GM12878 (cell line): ENCODE measurements around the gene VIT. TPM values are rescaled to one million over a fixed set of nuclear protein-coding genes. Genes with fewer than 3 reads are reported as not detected.

Experiments used
- ATAC-seq: fragments of 200-7000 bp; cut with Tn5 transposase; 3 replicates; pipeline ENCODE4 v1.9.1; 2020; ENCODE audit warnings: mild to moderate bottlenecking, moderate library complexity
- BruUV-seq: library from RNA; stranded (reverse); fragments of 400-500 nt; replicated peaks from 2 replicates; lab custom pipeline; 2021; lab: Mats Ljungman, UMichigan
- CTCF ChIA-PET: fragments of 300-600 bp; sonication (Branson Sonifier 250); formaldehyde crosslinking; extraction: SDS; loops from one replicate; lab custom pipeline; 2021; ENCODE audit warnings: inconsistent platforms; lab: Yijun Ruan, JAX
- POLR2A ChIA-PET: fragments of 350-600 bp; formaldehyde crosslinking; extraction: SDS; loops from one replicate; lab custom pipeline; 2021; ENCODE audit warnings: inconsistent platforms; lab: Charles Lee
- RAD21 ChIA-PET: fragments of 300-600 bp; sonication (Branson Sonifier 250); formaldehyde crosslinking; loops from one replicate; lab custom pipeline; 2023; ENCODE audit warnings: antibody characterized with exemption; ENCODE audit not compliant: unreplicated experiment; lab: Charles Lee
- SMC1A ChIA-PET: fragments of 300-600 bp; sonication (Branson Sonifier 250); formaldehyde crosslinking; loops from one replicate; lab custom pipeline; 2023; ENCODE audit not compliant: unreplicated experiment, uncharacterized antibody; lab: Charles Lee
- DNase-seq: peaks from one replicate; pipeline ENCODE4 v3.0.0-alpha.2; 2011; ENCODE audit warnings: low read depth, low spot score
- FAIRE-seq: peaks from 3 replicates; lab custom pipeline; 2011; peaks lifted over from hg19 to GRCh38; lab: Jason Lieb, UNC
- H2AFZ ChIP-seq: 2 replicates; pipeline ENCODE4 v1.6.0; 2011; ENCODE audit warnings: low read depth, low read length, control low read depth; ENCODE audit not compliant: control insufficient read depth
- H3K27ac ChIP-seq: 2 replicates; pipeline ENCODE4 v1.5.1; 2011; ENCODE audit warnings: control low read depth; ENCODE audit not compliant: control insufficient read depth, insufficient read depth
- H3K27me3 ChIP-seq, 2 experiments: replicated peaks in 1 of 2; 2 replicates each; pipeline versions ENCODE4 v1.6.0 to v1.6.1; 2011; ENCODE audit warnings: low read length in 1 of 2; ENCODE audit not compliant: control insufficient read depth in 2 of 2, insufficient read depth in 2 of 2
- H3K36me3 ChIP-seq, 2 experiments: 2 replicates each; pipeline ENCODE4 v1.5.1; 2011; ENCODE audit warnings: low read length in 1 of 2; ENCODE audit not compliant: control insufficient read depth in 2 of 2, insufficient read depth in 2 of 2
- H3K4me1 ChIP-seq: 2 replicates; pipeline ENCODE4 v1.6.1; 2011; ENCODE audit warnings: mild to moderate bottlenecking, low read length, moderate library complexity, mixed read lengths; ENCODE audit not compliant: control insufficient read depth, insufficient read depth
- H3K4me2 ChIP-seq: 2 replicates; pipeline ENCODE4 v1.6.0; 2011; ENCODE audit warnings: control low read depth; ENCODE audit not compliant: control insufficient read depth, insufficient read depth
- H3K4me3 ChIP-seq: fragments of 200-600 bp; sonication (generic); 2 replicates; pipeline ENCODE4 v1.5.1; 2016
- H3K79me2 ChIP-seq: 2 replicates; pipeline ENCODE4 v1.6.0; 2011; ENCODE audit warnings: low read length; ENCODE audit not compliant: control insufficient read depth, insufficient read depth
- H3K9ac ChIP-seq: 2 replicates; pipeline ENCODE4 v1.8.0; 2011; ENCODE audit warnings: low read length, control low read depth, mixed read lengths; ENCODE audit not compliant: control insufficient read depth, insufficient read depth
- H3K9me3 ChIP-seq: replicated peaks from 3 replicates; pipeline ENCODE4 v1.5.1; 2011; ENCODE audit warnings: mild to moderate bottlenecking, low read length; ENCODE audit not compliant: control insufficient read depth, insufficient read depth
- H4K20me1 ChIP-seq: 2 replicates; pipeline ENCODE4 v1.6.0; 2011; ENCODE audit not compliant: control insufficient read depth, insufficient read depth
- CBX3 ChIP-seq: fragments of 200-600 bp; sonication (generic); IDR thresholded peaks from 2 replicates; pipeline ENCODE4 v1.6.1; 2016; ENCODE audit warnings: low read depth, borderline replicate concordance
- EP300 ChIP-seq, 2 experiments: fragments of 150-350 bp in 1 of 2; IDR thresholded peaks; 2 replicates each; pipeline ENCODE4 v1.6.1; 2011 to 2012; ENCODE audit warnings: low read depth in 2 of 2, low read length in 2 of 2, borderline replicate concordance in 1 of 2, improper control_type of control experiment in 1 of 2, inconsistent platforms in 1 of 2; ENCODE audit not compliant: control insufficient read depth in 1 of 2
- EZH2 ChIP-seq: IDR thresholded peaks from 2 replicates; pipeline ENCODE4 v1.6.1; 2012; ENCODE audit warnings: low read depth, mild to moderate bottlenecking, control low read depth, inconsistent platforms, low read length, borderline replicate concordance; ENCODE audit not compliant: control insufficient read depth
- MYC ChIP-seq: IDR thresholded peaks from 2 replicates; pipeline ENCODE4 v1.6.1; 2011; ENCODE audit warnings: mild to moderate bottlenecking, low read length, moderate library complexity, inconsistent platforms; ENCODE audit not compliant: insufficient read depth, insufficient replicate concordance, insufficient read length, severe bottlenecking
- NBN ChIP-seq: fragments of 450-650 bp; IDR thresholded peaks from 2 replicates; pipeline ENCODE4 v1.6.1; 2016
- NR2F1 ChIP-seq: fragments of 450-650 bp; conservative IDR thresholded peaks from 2 replicates; pipeline ENCODE4 v1.6.1; 2017; ENCODE audit warnings: mild to moderate bottlenecking
- RCOR1 ChIP-seq: conservative IDR thresholded peaks from 2 replicates; pipeline ENCODE4 v1.6.1; 2012; ENCODE audit warnings: low read depth, low read length, improper control_type of control experiment
- SMC3 ChIP-seq: IDR thresholded peaks from 2 replicates; pipeline ENCODE4 v1.6.1; 2011; ENCODE audit warnings: low read length, improper control_type of control experiment, borderline replicate concordance
- TCF7 ChIP-seq: IDR thresholded peaks from 2 replicates; pipeline ENCODE4 v1.6.1; 2014; ENCODE audit warnings: antibody characterized with exemption, borderline replicate concordance
- USF1 ChIP-seq: IDR thresholded peaks from 2 replicates; pipeline ENCODE4 v1.6.1; 2011; ENCODE audit warnings: borderline replicate concordance, low read depth, mild to moderate bottlenecking, moderate library complexity, mixed read lengths, low read length; ENCODE audit not compliant: insufficient read depth; ENCODE audit errors: extremely low read length
- YY1 ChIP-seq: IDR thresholded peaks from 2 replicates; pipeline ENCODE4 v1.6.1; 2011; ENCODE audit warnings: low read depth, mild to moderate bottlenecking, low read length
- ZSCAN29 ChIP-seq: fragments of 450-650 bp; IDR thresholded peaks from 2 replicates; pipeline ENCODE4 v1.6.1; 2017; ENCODE audit warnings: mild to moderate bottlenecking, moderate library complexity
- WGBS: methylation state at CpG from one replicate; pipeline ENCODE4 v1.1.6; 2016; ENCODE audit warnings: low lambda C conversion rate; ENCODE audit not compliant: insufficient replicate concordance, insufficient coverage; ENCODE audit errors: missing lambda C conversion rate; 5-methylcytosine and 5-hydroxymethylcytosine counted together
- in situ Hi-C: fragments of 300-500 bp; cut with MboI; formaldehyde crosslinking; loops from 9 replicates; pipeline ENCODE4 v1.14.3; 2018; ENCODE audit warnings: mixed read lengths
- intact Hi-C: fragments of 100-400 bp; cut with micrococcal nuclease; formaldehyde crosslinking; loops from one replicate; pipeline ENCODE4 v1.14.2; 2022; ENCODE audit not compliant: unreplicated experiment
- polyA plus RNA-seq, 11 experiments: library from polyadenylated mRNA; depleted of rRNA in 4 of 11; unstranded in 6 of 11; stranded (reverse) in 5 of 11; fragments of >200 nt; fragmentation: Nextera tagmentation in 4 of 11; fragmentation: Illumina TruSeq in 1 of 11; extraction: Ambion mirVana in 4 of 11; extraction: Trizol in 1 of 11; gene quantifications; 1 replicate in 1 of 11; 2 replicates in 10 of 11; pipeline versions ENCODE4 v1.2.1 to v1.2.3, GENCODE V29; 2011 to 2016; ENCODE audit warnings: inconsistent platforms in 2 of 11, missing spikeins in 2 of 11, low read depth in 1 of 11
- total RNA-seq, 4 experiments: library from RNA; depleted of rRNA in 3 of 4; stranded (reverse); fragments of >200 nt in 3 of 4; fragmentation: Illumina TruSeq in 1 of 4; extraction: Trizol in 1 of 4; gene quantifications; 2 replicates each; pipeline versions ENCODE4 v1.2.1 to v1.2.3, GENCODE V29; 2013 to 2021
- TF ChIP-seq, protein P1 (sequence below): fragments of 450-650 bp; IDR thresholded peaks from 2 replicates; pipeline ENCODE4 v1.6.1; 2018; ENCODE audit warnings: mild to moderate bottlenecking, low read depth, moderate library complexity; ENCODE audit not compliant: partially characterized antibody

VIT gene
- total and polyA plus RNA-seq, 10 of the 15 experiments (the other 5 are each of a cell fraction or from before 2014, with no cell fraction given), result 0.05 to 0.14 TPM; not detected in 8

GRCh38 chr2:36663851-36664695 is 32.4 kb upstream of the VIT start:
- H3K4me1 ChIP-seq, result no peaks in the 10 kb centered on the region
- H3K36me3 ChIP-seq, result no peaks in the 10 kb centered on the region
- ChIA-PET POLR2A (interaction anchor here (1.2 kb wide), 1 partner anchor 312 kb away, joined by 3 read pairs; no protein-coding TSS in a partner anchor), SMC1A (interaction anchor here (0.7 to 2.7 kb wide), 8 partner anchors 13 to 885 kb away, joined by 3 to 16 read pairs (median 3); no protein-coding TSS in a partner anchor), CTCF (interaction anchor here (0.6 to 3.5 kb wide), 40 partner anchors 8 to 858 kb away, joined by 3 to 44 read pairs (median 4); partner anchors contain the start of gene CRIM1), RAD21 (interaction anchor here (0.7 to 3.1 kb wide), 6 partner anchors 12 to 692 kb away, joined by 3 to 23 read pairs (median 3); no protein-coding TSS in a partner anchor)
- H3K9ac ChIP-seq, result no peak overlapping the region
- 40% methylated on average over 12 of the region's 12 CpGs for WGBS
- no peak for DNase-seq
- intact Hi-C loops (loop anchor here (1.0 to 10.0 kb wide), 4 partner anchors 157 to 769 kb away; no protein-coding TSS in a partner anchor), in situ Hi-C loops (no loop called here)
- no peak overlapping the region for H3K27ac ChIP-seq
- no peaks in the 10 kb centered on the region for H3K9me3 ChIP-seq
- no peak overlapping the region for H3K4me2 ChIP-seq
- H3K27me3 ChIP-seq, result peaks cover 2 to 4% of the 10 kb centered on the region in 2 experiments; a peak in 2 of 4 replicates
- no TSS peak for BruUV-seq
- no peak for FAIRE-seq
- no peak overlapping the region for H2AFZ ChIP-seq
- no peaks in the 10 kb centered on the region for H4K20me1 ChIP-seq
- peak; percentile 94 for ATAC-seq
- H3K4me3 ChIP-seq, result no peak overlapping the region
- no peaks in the 10 kb centered on the region for H3K79me2 ChIP-seq
- no peak for TF ChIP-seq NBN
- TF ChIP-seq YY1, result 0 out of 2 replicates have a peak, but pooled peaks have one; percentile 23
- no peak for TF ChIP-seq TCF7
- TF ChIP-seq ZSCAN29, result no peak
- TF ChIP-seq EZH2, result 0 out of 2 replicates have a peak, but pooled peaks have one; percentile 28
- TF ChIP-seq RCOR1, result no peak
- TF ChIP-seq, protein P1, sequence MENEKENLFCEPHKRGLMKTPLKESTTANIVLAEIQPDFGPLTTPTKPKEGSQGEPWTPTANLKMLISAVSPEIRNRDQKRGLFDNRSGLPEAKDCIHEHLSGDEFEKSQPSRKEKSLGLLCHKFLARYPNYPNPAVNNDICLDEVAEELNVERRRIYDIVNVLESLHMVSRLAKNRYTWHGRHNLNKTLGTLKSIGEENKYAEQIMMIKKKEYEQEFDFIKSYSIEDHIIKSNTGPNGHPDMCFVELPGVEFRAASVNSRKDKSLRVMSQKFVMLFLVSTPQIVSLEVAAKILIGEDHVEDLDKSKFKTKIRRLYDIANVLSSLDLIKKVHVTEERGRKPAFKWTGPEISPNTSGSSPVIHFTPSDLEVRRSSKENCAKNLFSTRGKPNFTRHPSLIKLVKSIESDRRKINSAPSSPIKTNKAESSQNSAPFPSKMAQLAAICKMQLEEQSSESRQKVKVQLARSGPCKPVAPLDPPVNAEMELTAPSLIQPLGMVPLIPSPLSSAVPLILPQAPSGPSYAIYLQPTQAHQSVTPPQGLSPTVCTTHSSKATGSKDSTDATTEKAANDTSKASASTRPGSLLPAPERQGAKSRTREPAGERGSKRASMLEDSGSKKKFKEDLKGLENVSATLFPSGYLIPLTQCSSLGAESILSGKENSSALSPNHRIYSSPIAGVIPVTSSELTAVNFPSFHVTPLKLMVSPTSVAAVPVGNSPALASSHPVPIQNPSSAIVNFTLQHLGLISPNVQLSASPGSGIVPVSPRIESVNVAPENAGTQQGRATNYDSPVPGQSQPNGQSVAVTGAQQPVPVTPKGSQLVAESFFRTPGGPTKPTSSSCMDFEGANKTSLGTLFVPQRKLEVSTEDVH, result no peak
- TF ChIP-seq SMC3, result peak; percentile 78
- no peak for TF ChIP-seq CBX3
- no peak for TF ChIP-seq EP300 (IDR thresholded peaks at IDR 0.05; ENCODE audit: borderline replicate concordance in 1 of 2, control insufficient read depth in 1 of 2, low read depth in 2 of 2, low read length in 2 of 2)
- TF ChIP-seq MYC, result no peak
- TF ChIP-seq USF1, result no peak
- no peak for TF ChIP-seq NR2F1
